ENCODE results near the gene ISLR. TPM values are rescaled to one million over a fixed set of nuclear protein-coding genes. Genes with fewer than 3 reads are reported as not detected.

The ISLR gene
- total RNA-seq, 1 experiment from 2014 or later: 0.11 TPM

- Histone ChIP-seq H3K14ac (ENCODE audit: insufficient read depth, low read length) (no peak overlapping the region), H3K27ac (ENCODE audit: insufficient read length, low read depth, low read length) (no peak overlapping the region), H3K27me3 (ENCODE audit: insufficient read depth, low read length) (no peaks in the 10 kb centered on the region), H2BK5ac (ENCODE audit: insufficient read length, low read length) (no peak overlapping the region), H4K91ac (ENCODE audit: insufficient read length, low read depth, low read length) (no peak overlapping the region), H3T11ph (ENCODE audit: low read length) (no peak overlapping the region), H3K18ac (ENCODE audit: insufficient read length, low read depth, low read length) (no peak overlapping the region), H3K23me2 (ENCODE audit: insufficient read length, low read depth, low read length, poor library complexity, severe bottlenecking) (peaks cover 6% of the 10 kb centered on the region), H3K79me2 (ENCODE audit: insufficient read depth, low read length) (no peaks in the 10 kb centered on the region), H2BK12ac (ENCODE audit: insufficient read length, low read depth, low read length) (no peak overlapping the region), H3K4me1 (ENCODE audit: insufficient read depth, low read length) (peaks cover 14% of the 10 kb centered on the region; the same call in 1 of the 2 replicates), H3K79me1 (ENCODE audit: insufficient read depth, low read depth, low read length, poor library complexity, severe bottlenecking) (no peaks in the 10 kb centered on the region), H4K20me1 (ENCODE audit: control insufficient read depth, insufficient read depth, insufficient read length) (no peaks in the 10 kb centered on the region), H2AK5ac (ENCODE audit: insufficient read length, low read length) (no peak overlapping the region), H2BK120ac (ENCODE audit: low read depth, low read length, poor library complexity, severe bottlenecking) (no peak overlapping the region), H3K4me2 (ENCODE audit: insufficient read depth, insufficient read length, low read length) (peak overlapping the region; percentile 12), H3K4ac (ENCODE audit: low read depth, low read length) (no peak overlapping the region), H2BK20ac (ENCODE audit: low read depth, low read length, poor library complexity, severe bottlenecking) (no peak overlapping the region), H4K5ac (ENCODE audit: insufficient read length, low read depth, low read length) (no peak overlapping the region), H3K9me3 (ENCODE audit: control insufficient read depth, low read depth, low read length) (no peaks in the 10 kb centered on the region), H3K56ac (ENCODE audit: insufficient read length, low read depth, low read length) (no peak overlapping the region), H4K8ac (replicated peaks; ENCODE audit: insufficient read length, low read depth, low read length) (no peak overlapping the region), H3K23ac (ENCODE audit: insufficient read length, low read depth, low read length) (no peak overlapping the region), H3K9ac (ENCODE audit: extremely low read depth, insufficient read length, low read length) (no peak overlapping the region), H2BK15ac (ENCODE audit: low read depth, low read length) (no peak overlapping the region), H2AFZ (ENCODE audit: low read length) (no peak overlapping the region)
- Mint-ChIP-seq H3K4me1 (peaks cover 72 to 75% of the 10 kb centered on the region in 2 experiments), H3K36me3 (ENCODE audit: insufficient read depth in 1 of 3, low read depth in 3 of 3) (peaks cover 11 to 20% (median 13%) of the 10 kb centered on the region in 3 experiments), H3K9me3 (no peaks in the 10 kb centered on the region), H3K27me3 (ENCODE audit: low read depth) (peaks cover 48% of the 10 kb centered on the region), H3K4me3 (peak overlapping the region; percentile 40 to 73), H3K27ac (peak overlapping the region; percentile 81 to 95 (median 85))
- DNase-seq: peak; percentile 78
- TF ChIP-seq, protein P1, sequence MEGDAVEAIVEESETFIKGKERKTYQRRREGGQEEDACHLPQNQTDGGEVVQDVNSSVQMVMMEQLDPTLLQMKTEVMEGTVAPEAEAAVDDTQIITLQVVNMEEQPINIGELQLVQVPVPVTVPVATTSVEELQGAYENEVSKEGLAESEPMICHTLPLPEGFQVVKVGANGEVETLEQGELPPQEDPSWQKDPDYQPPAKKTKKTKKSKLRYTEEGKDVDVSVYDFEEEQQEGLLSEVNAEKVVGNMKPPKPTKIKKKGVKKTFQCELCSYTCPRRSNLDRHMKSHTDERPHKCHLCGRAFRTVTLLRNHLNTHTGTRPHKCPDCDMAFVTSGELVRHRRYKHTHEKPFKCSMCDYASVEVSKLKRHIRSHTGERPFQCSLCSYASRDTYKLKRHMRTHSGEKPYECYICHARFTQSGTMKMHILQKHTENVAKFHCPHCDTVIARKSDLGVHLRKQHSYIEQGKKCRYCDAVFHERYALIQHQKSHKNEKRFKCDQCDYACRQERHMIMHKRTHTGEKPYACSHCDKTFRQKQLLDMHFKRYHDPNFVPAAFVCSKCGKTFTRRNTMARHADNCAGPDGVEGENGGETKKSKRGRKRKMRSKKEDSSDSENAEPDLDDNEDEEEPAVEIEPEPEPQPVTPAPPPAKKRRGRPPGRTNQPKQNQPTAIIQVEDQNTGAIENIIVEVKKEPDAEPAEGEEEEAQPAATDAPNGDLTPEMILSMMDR (conservative IDR thresholded peaks at IDR 0.05): no peak
- WGBS (ENCODE audit: extremely low coverage, insufficient read length, low lambda C conversion rate): no CpG with 5 or more reads among the region's 11 CpGs
Observed at GRCh38 chr15:74208901-74209559, 35.5 kb downstream of the ISLR start.

Data from H9 (cell line).